GM12801 (cell line): ENCODE results near the gene TMEM238.

Experiments
- TF ChIP-seq, protein P1 (sequence below): IDR thresholded peaks from one replicate; pipeline ENCODE4 v1.5.1; 2011; ENCODE audit warnings: control low read depth; ENCODE audit not compliant: insufficient read length; ENCODE audit errors: extremely low read depth

The TMEM238 gene

DNA sequence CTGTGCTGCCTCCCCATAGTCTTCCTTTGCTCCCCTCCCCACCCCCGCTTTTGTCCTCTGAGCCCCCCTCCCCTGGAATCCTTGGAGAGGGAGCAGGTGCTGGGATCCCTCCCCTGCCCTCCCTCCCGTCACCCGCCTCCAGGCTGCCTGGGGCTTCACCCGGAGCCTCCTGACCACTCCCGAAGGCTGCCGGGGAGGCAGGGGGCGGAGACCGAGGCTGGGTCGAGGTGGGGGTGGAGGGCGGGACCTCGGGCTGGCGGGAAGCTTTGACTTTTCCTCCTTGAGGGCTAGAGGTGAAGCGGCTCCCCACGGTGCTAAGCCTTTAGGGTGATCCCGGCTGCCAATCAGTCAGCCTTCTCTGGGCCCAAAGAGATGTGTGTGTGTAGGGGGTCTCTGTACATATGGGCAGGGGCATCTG lies 42.9 kb downstream of the TMEM238 start:
- TF ChIP-seq, protein P1, sequence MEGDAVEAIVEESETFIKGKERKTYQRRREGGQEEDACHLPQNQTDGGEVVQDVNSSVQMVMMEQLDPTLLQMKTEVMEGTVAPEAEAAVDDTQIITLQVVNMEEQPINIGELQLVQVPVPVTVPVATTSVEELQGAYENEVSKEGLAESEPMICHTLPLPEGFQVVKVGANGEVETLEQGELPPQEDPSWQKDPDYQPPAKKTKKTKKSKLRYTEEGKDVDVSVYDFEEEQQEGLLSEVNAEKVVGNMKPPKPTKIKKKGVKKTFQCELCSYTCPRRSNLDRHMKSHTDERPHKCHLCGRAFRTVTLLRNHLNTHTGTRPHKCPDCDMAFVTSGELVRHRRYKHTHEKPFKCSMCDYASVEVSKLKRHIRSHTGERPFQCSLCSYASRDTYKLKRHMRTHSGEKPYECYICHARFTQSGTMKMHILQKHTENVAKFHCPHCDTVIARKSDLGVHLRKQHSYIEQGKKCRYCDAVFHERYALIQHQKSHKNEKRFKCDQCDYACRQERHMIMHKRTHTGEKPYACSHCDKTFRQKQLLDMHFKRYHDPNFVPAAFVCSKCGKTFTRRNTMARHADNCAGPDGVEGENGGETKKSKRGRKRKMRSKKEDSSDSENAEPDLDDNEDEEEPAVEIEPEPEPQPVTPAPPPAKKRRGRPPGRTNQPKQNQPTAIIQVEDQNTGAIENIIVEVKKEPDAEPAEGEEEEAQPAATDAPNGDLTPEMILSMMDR = no peak

DNA sequence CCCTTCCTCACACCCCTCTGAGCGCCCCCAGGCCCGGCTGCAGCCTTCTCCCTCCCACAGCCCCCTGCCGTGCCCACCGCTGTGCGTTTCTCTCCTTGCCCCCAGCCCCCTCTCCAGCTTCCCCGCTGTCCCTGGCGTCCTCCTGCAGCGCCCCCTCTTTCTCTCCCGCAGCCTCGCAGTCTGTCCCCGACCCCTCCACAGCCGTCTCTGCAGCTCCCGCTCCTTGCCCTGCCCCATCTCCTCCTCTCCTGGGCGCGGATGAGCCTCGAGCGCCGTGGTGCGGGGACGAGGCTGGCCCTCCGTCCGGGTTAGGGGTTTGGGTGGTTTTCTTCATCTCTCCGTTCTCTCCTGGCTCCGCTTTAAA lies 43.3 kb downstream of the TMEM238 start:
- TF ChIP-seq, protein P1 = no peak

DNA sequence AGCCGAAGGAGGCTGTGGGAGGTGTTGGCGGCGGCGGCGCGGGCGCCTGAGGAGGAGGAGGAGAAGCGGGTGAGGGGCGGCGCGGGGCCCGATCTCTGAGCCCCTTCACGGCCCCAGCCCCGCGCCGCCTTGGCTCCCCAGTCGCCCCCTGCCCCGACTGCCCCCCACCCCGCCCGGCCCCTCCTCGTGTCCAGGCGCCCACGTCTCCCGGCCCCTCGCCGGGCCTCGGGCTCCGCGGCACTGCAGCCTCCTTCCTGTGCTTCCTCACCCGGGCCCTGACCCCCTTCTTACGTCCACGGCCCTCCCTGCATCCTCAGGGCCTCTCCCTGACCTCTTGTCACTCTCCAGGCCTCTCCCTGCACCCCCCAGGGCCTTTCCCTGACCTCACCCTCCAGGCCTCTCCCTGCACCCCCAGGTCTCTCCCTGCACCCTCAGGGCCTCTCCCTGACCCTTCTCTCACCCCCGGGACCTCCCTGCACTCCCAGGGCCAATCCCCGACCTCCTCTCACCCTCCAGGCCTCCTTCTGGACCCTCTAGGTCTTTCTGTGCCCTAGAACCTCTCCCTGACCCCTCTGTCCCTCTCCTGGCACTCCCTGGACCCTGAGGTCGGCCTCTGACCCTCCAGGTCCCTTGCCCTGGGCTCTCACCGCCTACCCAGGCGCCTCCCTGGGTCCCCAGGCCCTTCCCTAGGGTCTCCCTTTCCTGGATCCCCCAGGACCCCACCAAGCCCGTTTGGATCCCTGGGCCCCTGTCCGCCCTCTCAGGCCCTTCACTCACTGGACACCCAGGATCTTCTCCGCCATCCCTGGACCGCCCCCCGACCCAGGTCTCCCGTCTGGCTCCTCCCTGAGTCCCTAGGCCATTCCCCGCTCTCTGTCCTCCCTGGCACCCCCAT lies 44.0 kb downstream of the TMEM238 start:
- TF ChIP-seq, protein P1 = no peak

DNA sequence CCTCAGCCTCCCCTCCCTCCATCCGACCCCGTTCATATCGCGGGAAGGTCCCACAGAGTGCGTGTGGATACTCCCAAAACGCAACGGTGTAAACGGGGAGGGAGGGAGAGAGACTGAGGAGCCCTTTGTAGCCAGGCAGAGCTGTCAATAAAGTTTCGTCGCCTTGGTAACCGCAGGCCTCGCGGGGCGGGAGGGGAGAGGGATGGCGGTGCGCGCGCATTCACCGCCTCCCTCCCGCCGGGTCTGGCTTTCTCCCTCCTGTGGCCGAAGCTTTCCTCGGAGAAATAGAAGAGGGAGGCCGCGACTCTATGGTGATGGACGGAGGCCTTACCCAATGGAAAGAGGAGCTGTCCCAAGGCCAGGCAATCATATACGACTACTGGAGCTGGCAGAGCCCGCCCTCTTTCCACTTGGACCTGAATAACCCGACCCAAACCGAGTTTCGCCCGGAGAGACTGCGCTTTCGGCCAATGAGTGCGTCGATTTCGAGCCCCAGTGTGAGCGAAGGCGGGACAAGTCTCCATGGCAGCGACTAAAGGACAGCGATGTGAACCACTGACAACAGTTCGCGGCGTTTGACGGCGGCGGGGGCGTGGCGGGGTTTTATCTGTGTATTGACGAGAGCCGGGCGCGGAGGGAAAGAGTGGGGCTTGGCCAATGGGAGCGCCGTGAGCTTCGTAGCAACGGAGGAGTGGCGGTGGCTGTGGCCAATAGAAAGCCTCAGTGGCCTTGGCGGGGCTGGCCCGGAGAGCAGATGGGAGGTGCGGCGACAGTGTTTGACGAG lies 44.8 kb downstream of the TMEM238 start, which contains the start of gene KMT5C:
KMT5C (plus strand) TSS at position 772 of the 784 bp plus-strand sequence. CDS start 2,061 bp downstream, outside the sequence.
- TF ChIP-seq, protein P1 = no peak

DNA sequence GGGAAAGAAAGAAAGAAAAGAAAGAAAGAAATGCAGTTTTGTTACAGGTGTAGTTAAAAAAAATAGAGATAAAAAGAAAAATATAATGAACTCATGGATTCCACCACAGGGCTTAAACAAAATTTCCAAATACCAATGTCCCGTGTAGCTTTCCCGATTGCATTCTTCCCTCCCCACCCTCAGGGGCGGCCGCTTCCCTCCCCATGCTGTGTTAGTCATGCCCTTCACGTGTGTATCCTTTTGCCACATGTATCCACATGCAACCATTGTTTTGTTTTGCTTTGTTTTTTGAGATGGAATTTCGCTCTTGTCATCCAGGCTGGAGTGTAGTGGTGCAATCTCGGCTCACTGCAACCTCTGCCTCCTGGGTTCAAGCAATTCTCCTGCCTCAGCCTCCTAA lies 48.0 kb downstream of the TMEM238 start:
- TF ChIP-seq, protein P1 = no peak

DNA sequence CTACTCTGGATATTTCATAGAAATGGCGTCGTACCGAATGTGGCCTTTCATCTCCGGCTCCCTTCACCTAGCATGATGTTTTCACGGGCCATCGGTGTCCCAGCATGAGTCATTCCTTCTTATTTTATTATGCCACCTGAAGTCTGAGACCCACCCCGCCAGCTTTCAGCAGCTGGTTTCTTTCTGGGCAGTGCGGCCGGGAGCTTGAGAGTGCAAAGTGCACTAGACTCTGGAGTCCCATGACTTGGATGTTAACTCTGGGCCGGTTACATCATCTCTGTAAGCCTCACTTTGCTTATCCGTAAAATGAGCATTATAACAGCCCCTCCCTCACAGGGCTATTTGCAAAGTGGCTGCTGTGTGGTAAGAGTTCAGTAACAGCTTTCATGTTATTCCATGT lies 50.2 kb downstream of the TMEM238 start:
- TF ChIP-seq, protein P1 = no peak
